ENCODE measurements around the gene C2orf69.

C2orf69 gene

DNA sequence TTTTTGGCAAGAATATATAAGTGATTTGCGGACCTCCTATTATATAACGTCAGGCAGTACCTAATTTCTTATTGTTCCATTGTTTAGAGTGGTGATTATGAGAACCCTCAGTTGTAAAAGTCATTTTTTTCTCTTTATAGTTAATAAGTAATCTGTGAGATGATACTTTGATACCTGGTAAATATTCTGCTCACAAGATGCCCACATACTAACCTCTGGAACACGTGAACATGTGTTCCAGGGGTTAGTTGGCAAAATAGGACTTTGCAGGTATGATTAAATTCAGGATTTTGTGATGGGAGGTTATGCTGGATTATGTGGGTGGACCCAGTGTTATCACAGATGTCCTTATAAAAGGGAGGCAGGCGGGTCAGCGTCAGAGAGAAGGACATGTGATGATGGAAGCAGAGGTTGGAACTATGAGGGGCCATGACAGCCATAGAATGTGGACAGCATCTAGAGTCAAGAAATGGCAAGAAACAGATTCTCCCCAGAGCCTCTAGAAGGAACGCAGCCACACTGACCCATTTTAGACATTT is 61.1 kb downstream of the C2orf69 start:
- DNase-seq: no peak

DNA sequence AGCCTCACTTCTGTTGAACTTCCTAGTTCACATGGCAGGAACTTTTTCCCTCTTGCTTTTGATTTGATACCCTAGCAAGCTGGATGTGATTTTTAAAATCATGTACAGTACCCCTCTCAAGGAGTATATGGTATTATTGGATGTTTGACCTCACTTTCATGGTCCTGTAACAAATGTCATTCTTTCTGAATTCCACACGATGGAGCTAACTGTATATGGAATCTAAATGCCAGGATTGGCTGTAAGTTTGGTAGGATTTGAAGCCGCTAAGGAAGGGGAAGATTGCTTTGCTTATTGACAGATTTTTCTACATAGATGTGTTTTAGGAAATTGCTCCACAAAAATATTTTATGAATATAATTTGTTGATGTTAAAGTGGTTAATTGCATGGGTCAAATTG is 62.6 kb downstream of the C2orf69 start:
- DNase-seq: peak in 1 of 14 donors; percentile 6

DNA sequence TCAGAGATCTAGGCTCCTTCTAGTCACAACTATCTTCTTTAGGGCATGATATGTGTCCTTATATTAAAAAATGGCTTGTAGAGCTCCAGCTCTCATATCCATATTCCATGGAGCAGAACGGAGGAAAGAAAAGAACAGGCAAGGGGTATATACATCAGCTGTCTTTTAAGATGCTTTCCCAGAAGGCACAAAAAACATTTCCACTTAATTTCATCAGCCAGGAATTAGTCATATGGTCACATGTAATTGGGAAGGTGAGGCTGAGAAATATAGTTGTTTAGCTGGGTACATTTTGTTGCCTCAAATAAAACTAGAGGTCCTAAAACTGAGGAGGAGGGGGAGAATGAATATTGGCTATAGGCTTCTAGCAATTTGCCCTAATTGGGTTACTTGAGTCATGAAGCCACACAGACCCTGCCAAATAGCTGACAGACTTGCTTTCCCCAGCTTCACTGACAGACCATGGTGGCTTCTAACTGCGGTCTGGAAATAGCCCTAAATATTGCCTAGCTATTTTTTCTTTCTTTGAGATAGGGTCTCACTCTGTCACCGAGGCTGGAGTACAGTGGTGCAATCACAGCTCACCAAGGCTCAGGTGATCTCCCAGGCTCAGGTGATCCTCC is 64.3 kb downstream of the C2orf69 start:
- DNase-seq: no peak

Measured in C1 segment of cervical spinal cord (tissue), 14 donors.